Measurements from ENCODE around the gene ARL15.

The ARL15 gene

DNA sequence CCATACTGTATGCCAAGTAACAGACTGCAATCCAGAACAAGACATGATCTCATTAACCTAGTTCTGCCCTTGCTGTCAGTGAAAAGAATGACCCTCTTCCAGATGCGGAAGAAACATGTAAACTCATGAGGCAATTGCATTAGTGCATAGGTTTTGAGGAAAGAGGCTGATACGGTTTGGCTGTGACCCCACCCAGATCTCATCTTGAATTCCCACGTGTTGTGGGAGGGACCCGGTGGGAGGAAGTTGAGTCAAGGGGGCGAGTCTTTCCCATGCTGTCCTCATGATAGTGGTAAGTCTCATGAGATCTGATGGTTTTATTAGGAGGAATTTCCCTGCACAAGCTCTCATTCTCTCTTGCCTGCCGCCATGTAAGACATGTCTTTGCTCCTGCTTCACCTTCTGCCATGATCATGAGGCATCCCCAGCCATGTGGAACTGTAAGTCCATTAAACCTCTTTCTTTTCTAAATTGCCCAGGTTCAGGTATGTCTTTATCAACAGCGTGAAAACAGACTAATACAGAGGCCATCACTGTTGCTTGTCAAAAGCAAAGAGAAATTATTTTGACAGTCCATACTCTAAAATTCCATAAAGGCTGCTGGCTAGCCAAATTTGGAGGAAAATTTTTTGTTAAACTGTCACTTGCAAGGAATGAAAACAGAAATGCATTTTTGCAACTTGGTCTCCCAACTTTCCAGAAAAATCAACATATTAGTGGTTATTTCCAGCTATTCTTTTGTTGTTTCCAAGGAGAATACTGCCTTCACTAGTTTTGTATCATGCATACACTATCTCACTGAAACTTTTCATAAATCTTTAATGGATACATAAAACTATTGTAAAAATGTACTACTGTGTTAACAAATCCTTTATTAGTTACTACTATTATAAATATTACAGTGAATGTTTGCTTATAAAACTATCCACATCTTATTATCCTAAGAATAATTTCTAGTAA lies 3.2 kb upstream of the ARL15 start:
- DNase-seq: no peak

DNA sequence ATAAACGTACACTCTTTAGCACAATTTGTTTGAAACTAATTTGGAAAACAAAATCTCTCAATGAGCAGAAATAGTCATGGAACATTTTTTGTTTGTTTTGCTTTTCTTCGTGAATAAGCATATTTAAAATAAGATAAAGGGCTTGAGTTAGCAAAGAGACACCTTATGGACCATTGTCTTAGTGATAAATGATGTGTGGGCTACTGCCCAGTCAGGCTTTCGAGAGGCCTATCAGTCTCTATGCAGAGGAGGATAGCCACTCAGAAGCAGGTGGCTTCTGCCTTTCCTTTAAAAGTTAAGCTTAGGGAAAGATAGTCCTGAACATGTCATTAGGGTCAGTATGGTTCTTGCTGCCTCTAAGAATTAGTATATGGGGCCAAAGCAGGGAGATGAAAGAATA lies 2.1 kb upstream of the ARL15 start:
- DNase-seq: no peak

DNA sequence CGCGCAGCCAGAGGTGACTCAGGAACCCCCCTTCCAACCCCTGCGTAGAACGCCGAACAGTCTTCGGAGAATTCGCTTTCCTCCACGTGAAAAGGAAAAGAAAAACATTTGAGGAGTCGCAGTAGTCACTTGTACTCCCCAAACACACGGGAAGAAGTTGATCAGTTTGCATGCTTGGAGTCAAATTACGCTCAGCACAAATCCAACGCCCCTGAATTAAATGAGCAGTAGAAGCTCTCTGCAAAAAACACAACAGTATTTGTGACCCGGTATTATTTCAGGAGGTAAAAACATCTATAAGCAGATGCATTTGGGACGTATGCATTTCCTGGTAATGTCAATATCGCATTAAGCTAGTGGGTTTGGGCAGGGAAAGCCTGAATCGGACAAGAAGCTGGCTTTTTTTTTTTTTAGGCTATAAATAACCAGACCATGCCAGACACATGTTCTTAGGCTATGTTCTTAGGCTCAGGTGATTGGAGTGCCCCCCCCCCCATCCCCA lies 854 bp upstream of the ARL15 start:
- peak; percentile 45 for DNase-seq

DNA sequence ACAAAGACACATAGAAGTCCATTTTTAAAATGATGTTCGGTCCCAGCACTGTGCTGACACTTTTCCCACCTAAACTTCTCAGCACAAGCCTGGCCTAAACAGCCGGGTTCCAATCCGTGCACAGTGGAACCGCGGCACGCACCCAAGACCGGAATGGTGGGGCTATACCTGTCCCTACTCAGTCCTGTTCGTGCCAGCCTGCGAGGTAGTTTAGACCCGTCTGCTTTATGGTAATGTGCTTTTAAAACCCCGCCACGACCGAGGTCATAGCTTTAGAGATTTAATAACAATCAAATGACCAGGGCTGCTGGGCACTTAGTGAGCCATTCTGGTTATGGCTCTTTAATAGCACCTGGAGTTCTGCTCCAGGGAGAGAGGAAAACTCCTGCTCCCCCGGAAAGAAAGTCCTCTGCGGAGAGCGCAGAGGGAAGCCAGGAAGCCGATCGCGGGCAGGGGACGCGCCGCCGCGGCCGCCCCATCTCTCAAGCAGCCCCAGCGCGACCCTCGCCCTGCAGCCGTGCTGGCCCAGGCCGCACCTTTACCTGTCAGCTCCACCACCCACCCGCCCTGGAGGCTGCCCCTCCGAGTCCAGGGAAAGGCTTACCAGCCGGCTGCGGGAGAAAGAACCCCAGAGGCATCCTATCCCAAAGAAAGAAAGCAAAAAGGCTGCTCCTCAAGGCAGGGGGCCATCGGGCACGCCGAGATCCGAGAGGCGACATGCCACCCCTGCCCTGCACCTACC lies 511 bp downstream of the ARL15 start:
- peak; percentile 51 for DNase-seq

DNA sequence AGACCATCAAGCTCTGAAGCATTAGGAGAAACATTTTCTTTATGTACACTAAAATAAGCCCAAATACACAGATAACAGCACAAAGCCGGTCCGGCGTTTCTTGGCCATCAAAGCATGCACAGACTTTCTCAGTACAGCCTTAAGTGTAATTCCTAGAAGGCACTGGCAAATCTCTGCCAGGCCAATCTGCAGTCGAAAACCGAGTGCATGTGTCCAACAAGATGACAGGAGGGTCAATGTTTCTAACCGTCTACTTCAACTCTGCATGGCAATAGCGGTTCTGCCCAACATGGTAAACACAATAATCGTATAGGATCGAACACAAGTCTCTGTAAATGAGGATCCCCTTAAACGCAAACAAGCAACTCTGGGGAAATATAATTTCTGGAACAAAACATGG lies 1.1 kb downstream of the ARL15 start:
- no peak for DNase-seq

DNA sequence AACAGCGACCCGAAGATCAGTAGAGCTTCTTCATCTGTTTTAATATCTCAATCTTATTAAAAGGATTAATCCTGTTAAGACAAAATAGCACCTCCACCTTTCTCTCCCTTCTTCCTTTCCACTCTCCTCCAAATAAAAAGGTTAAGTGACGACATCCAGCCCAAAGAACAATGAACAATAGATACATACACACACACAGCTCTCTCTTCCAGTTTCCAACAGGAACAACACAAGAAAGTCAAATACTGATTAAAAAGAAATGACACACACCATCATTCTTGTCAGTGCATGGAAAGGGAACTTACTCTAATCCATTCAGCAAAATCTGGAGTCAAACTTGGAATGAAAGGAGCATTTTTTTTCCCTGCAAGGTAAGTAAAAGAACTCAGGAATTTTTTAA lies 2.8 kb downstream of the ARL15 start:
- no peak for DNase-seq

DNA sequence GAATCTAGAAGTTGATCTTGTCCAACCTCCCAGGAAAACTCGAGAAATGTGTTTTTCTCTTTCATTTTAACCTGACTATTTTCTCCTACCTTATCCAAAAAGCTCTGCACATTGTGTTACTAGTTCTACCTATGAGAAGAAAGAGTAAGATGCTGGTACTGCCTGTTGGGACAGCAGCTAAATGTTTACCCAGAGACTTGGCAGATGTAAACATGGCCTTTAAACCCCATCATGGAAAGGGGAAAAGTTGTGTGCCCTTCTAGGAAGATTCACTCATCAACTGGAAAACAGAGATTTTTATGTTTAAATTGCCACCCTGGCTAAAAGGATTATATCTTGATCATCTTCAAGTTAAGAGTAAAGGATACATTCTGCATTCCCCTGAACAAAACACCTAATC lies 3.5 kb downstream of the ARL15 start:
- no peak for DNase-seq

DNA sequence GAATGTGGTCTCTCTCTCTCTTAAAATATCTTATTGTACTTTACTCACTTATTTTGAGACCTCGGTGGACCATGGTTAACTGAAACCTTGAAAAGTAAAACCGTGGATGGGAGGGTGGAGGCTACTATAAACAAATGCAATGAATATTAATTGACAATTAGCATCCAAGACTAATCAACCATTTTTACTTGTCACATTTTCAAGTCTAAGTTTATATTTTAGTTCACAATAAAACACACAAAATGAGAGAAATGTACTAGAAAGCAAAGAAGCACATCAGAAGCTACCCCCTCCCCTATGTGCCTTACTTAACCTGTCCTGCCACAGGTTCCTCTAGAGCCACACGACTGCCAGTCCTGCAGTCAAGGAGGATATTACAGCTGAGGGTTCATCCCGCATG lies 4.6 kb downstream of the ARL15 start:
- DNase-seq: no peak

DNA sequence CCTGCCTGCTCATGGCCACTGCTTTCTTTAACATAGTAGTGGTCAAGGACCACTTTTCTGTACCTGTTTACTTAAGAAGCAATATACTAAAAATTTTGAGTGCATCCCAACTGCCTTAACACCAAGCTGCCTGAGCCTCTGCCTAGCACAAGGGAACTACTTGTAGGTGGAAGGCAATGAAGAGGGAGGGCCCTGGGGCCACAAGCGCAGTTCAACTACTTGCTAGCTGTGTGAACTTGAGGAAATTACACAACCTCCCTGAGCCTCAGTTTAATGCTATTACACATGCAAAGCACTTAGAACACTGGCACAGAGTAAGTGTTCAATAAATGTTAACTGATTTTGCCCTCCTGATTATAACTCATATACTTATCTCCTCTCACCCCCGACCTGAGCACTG lies 6.3 kb downstream of the ARL15 start:
- no peak for DNase-seq

DNA sequence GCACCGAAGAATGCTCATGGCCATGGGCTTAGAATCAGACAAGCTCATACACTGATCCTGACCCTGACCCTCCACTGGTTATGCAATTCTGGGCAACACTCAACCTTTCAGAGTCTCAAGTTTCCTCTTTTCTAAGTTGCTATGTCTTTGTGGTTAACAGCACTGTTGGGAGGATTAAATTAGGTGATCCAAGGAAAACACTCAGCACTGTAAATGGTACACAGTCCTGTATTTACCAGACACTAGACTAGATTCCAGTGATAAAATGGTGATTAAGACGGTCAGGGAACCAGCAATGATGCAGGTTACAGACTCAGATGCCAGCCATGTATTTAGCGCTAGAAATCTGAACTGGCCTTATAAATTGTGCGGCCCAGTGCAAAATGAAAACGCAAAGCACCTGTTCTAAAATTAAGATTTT lies 8.1 kb downstream of the ARL15 start:
- DNase-seq: no peak

DNA sequence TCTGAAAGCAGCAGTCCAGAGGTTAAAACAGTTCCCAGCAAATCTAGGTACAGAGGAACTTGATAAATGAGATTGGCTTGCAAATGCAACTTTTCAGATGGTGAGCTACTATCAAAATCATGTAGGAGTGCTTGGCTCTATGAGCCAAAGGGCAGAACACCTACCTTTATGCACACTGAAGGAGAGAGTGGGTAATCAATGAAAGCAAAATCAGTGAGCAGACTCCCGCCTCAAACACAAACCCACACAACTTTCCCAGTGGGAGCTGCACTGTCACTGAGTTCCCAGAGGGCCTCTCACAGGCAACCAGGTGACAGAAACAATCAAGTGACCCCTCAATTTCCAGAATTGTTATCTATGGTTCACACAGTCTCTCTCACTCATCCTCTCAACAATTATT lies 8.5 kb downstream of the ARL15 start:
- no peak for DNase-seq

DNA sequence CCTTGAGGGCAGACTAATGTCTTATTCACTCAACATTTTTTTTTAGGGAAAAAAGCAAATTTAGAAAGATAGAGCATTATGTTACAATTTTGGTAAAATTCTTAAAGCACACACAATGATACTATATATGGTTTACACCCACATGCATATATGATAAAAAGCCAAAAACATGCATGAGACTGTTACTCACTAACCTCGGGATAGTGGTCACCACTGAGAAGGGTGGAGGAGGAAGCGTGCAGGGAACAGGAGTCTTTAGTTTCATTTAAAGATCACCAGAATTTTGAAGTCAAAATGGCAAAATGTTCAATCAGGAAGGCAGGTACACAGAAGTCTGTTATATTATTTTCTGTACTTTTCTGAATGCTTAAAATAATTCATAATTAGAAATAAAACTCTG lies 9.2 kb downstream of the ARL15 start:
- no peak for DNase-seq

DNA sequence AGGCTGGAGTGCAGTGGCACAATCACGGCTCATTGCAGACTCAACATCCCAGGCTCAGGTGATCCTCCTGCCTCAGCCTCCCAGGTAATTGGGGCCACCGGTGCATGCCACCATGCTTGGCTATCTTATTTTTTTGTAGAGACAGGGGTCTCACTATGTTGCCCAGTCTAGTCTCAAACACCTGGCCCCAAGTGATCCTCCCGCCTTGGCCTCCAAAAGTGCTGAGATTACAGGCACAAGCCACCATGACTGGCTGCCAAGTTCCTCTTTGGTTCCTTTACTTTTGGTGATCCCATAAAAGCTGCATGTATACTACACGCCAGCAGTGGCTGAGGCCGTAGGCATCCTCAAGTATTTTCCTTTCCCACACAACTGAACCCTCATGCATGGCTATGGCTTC lies 11.4 kb downstream of the ARL15 start:
- no peak for DNase-seq

DNA sequence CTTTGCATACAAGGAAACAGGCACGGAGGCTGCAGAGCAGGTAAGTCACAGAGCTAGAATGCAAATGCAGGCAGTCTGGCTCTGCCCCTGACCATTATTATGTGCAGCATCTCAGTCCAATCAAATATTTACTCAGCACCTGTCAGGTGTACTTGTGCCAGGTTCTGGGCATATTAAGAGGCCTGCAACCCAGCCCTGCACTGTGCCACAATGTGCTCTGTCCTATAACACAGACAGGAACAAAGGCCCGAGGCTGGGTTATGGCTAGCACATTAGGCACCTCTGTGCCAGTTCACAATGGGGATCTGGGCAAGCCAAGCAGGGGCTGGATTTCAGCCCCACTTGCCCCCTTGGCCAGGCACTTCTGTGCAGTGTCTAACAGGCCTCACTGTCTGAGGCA lies 14.0 kb downstream of the ARL15 start:
- DNase-seq: no peak

DNA sequence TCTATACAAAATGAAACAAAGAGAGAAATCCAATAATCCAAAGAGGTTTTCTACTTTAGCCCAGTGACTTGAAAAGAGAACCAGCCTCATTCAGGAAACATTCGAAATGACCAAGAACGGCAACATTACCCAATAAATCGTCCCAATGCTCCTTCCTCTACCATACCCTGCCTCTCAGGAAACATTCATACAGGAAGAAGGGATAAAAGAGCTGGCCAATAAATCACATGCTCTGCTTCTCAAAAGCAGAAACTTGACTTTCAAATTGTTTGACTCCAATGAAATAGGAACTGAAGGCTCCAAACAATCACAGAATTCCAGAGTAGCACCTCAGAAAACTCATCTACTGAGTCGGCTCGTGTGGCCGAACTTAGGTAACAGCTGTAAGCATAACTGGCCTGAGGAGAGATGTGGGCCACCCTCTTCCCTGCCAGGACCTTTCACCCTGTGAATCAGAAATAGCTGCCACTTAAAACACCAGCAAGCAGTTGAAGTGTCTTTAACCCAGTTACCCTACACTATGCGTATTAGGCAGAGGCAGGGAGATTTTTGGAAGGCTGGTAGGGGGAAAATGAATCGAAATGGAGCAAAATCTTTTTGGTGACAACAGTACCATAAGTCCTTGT lies 14.6 kb downstream of the ARL15 start:
- no peak for DNase-seq

DNA sequence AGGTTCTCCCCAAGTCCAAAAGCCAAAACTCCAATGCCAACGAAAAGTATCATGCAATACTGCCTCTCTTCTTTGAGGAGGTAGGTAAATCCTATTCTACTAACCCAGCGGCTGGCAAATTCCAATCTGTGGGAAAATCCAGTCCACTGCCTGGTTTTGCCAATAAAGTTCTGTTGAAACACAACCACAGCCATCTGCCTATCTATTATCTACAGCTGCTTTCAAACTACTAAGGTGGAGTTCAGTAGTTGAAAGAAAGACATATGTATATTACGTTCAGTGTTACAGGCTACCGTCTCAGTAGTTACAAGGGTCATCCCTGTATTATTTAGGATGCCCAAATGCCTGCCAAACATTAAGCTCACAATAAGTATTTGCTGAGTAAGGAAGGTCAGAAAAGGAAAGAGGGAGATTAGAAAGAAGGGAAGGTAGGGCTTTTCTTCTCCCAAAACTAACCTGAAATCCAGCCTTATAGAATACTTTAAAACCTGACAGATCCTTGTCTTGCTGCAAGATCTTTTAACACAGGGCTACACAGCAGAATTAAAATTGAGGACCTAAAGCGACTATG lies 16.2 kb downstream of the ARL15 start:
- peak; percentile 12 for DNase-seq

DNA sequence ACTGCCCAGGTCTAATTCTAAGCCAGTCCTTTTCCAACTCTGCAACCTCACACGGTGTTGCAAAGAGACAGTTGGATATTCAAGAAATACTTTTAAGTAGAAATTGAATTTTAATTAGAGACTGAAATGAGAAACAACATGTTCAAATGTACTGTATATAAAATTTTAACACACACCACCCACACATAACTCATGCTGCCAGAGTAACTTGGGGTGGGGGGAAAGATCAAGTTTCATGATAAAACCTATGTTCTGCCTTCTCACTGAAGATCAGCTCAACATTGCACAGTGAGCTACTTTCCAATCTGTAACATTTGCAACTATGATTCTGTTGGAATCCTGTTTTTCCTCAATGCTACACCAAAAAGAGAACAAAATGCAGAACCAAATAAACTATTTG lies 17.5 kb downstream of the ARL15 start:
- no peak for DNase-seq

DNA sequence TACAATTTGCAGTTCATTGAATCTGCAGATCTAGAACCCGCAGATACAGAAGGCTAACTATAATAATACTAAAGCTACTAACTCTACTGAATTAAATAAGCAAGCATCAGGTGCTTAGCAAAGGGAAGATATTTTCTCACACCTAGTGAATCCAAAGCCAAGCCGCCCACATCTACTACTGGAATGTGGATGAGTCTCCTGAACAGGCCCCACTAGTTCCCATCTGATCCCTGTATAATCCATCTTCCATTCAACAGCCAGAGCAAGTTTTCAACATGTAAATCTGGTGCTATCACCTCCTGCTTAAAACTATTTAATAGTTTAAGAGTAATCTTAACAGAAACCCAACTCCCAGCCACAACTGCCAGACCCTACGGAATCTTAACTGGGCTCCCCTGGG lies 18.9 kb downstream of the ARL15 start:
- DNase-seq: no peak

DNA sequence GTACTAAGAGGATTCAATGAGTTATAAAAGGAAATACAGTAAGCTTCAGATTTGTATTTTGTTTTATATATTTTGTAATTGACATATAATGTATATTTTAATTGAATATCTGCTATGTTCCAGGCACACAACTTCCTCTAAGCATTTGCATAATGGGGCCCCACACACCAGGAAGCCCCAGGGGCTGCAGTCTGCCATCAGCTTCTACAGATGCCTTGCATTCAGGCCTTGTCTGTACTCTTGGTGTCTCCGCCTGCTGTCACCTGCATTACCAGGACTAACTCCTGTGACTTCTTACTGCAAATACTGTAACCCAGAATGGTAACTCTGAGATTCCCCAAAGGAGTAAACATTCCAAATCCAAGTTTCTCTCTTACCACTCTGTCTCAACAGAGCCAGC lies 20.6 kb downstream of the ARL15 start:
- DNase-seq: no peak

DNA sequence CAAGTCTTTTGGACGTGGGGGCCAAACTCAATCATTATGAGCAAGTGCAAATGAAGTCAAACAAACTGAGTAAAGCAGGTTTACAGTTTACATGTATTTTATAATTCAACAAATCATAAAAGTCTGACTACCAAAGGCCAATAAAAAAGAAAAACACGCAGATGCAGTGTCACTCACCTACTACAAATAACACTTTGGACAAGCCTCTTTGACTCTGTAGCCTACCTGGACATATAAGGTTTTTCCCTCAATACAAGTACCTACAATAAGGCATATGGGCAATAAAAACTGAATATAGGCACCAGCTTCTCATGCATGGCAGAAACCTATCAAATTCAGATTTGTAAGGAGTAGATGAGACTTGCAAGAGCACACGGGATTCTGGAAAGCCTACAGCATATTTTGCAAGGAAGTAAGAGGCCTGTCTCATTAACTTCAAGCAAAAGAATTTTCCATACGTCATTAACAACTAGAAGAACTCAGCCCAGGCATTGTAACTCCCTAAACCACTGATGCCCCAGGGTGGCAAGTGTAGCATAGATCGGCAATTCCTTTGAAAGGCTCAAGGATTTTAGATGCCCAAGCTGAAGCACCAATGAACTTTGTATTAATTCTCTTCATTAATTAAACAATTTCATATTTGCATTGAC lies 21.7 kb downstream of the ARL15 start:
- DNase-seq: no peak

DNA sequence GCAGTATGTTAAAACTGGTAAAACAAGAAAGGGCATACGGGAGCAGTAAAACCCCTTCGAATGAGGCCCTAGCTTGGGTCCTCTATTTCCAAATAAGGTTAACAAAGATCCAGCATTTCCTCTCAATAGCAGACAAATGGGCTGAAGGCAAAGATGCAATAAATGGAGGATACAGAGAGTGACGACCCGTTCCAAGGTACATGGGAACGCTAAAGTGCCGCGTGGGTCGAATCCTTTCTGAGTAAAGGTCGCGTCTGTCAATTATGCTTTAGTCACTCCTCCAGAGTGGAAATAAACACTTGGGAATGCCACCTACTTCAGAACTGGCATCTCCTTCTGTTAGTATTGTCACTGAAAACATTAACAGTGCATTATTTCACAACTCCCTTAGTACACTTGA lies 24.7 kb downstream of the ARL15 start:
- no peak for DNase-seq

DNA sequence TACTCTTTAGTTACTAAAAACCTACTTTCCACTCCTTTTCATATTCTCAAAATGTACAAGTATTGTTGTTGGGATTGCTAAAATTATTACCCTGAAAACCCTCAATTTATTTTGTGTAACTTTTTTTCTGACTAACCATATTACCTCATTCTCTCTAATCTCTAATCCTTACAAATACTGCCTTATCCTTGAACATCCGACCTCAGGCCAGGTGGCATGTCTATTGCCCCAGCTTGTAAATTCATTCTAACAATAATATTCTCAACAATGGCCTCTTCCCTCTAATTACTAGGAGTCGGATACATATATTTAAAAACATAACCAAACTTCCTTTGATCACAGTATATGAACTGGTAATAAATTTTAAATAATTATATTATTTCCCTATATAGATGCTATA lies 25.8 kb downstream of the ARL15 start:
- no peak for DNase-seq

DNA sequence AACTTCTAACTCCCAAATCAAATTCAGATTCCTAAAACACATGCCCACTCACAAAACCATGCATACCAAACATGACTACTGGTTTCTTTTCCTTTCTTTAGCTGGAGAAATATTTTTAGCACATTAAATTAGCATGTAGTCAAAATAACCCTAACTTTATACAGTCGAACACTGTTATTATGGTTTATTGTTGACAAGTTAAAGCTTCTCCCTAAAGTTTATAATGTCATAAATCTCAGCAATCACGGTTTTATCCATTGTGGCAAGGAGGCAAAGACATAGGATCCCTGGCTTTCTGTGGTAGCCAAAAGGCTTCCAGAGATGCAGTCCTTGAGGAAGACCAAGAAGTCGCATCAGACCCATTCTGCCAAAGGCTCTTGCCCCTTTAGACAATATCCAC lies 27.5 kb downstream of the ARL15 start:
- DNase-seq: no peak

All from NCI-H2171 (cell line).